ENCODE measurements around the gene FLVCR2. TPM values are rescaled to one million over a fixed set of nuclear protein-coding genes. Genes with fewer than 3 reads are reported as not detected.

The FLVCR2 gene
- total RNA-seq, 2 experiments from 2014 or later = 0.71 to 2.3 TPM

GRCh38 chr14:75649773-75650172 lies 71.4 kb downstream of the FLVCR2 start:
- intact Hi-C loops (cut with DNase I, micrococcal nuclease) = loop anchor here (5.0 to 10.0 kb wide), 2 partner anchors 135 to 517 kb away; no protein-coding TSS in a partner anchor
- H3K36me3 ChIP-seq (ENCODE audit: insufficient read depth, low read length) = peaks cover 56% of the 10 kb centered on the region
- H3K4me1 Mint-ChIP-seq (ENCODE audit: low read depth) = peaks cover 3% of the 10 kb centered on the region
- H3K9me3 ChIP-seq (ENCODE audit: control insufficient read depth in 1 of 2, insufficient read depth in 1 of 2, low read length in 2 of 2) = no peaks in the 10 kb centered on the region
- no peaks in the 10 kb centered on the region for H3K27me3 ChIP-seq (ENCODE audit: control insufficient read depth in 1 of 2, insufficient read depth in 2 of 2, low read length in 2 of 2)
- no peaks in the 10 kb centered on the region for H3K9me3 Mint-ChIP-seq
- H3K4me1 ChIP-seq (ENCODE audit: insufficient read depth, low read length) = peaks cover 2% of the 10 kb centered on the region
- peaks cover 84% of the 10 kb centered on the region for H3K36me3 Mint-ChIP-seq (ENCODE audit: low read depth)
- no peaks in the 10 kb centered on the region for H3K27me3 Mint-ChIP-seq
- ChIA-PET POLR2A (interaction anchor here (0.7 kb wide), 1 partner anchor 11 kb away, joined by 4 read pairs; the partner anchor contains the start of genes ERG28 and TTLL5), CTCF (interaction anchor here (1.7 kb wide), 1 partner anchor 72 kb away, joined by 8 read pairs; no protein-coding TSS in a partner anchor)
- H3K27ac ChIP-seq (ENCODE audit: low read depth in 1 of 2, low read length in 2 of 2) = no peak overlapping the region
- DNase-seq (no peak), ATAC-seq (ENCODE audit: poor library complexity) (no peak)
- no peak overlapping the region for H3K4me3 Mint-ChIP-seq
- H3K4me3 ChIP-seq (ENCODE audit: low read length) = no peak overlapping the region
- H3K27ac Mint-ChIP-seq = no peak overlapping the region
- TF ChIP-seq, protein P1, sequence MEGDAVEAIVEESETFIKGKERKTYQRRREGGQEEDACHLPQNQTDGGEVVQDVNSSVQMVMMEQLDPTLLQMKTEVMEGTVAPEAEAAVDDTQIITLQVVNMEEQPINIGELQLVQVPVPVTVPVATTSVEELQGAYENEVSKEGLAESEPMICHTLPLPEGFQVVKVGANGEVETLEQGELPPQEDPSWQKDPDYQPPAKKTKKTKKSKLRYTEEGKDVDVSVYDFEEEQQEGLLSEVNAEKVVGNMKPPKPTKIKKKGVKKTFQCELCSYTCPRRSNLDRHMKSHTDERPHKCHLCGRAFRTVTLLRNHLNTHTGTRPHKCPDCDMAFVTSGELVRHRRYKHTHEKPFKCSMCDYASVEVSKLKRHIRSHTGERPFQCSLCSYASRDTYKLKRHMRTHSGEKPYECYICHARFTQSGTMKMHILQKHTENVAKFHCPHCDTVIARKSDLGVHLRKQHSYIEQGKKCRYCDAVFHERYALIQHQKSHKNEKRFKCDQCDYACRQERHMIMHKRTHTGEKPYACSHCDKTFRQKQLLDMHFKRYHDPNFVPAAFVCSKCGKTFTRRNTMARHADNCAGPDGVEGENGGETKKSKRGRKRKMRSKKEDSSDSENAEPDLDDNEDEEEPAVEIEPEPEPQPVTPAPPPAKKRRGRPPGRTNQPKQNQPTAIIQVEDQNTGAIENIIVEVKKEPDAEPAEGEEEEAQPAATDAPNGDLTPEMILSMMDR (IDR thresholded peaks at IDR 0.05) = no peak

GRCh38 chr14:75650253-75651058 lies 72.0 kb downstream of the FLVCR2 start:
- Histone ChIP-seq H3K4me3 (ENCODE audit: low read length) (no peak overlapping the region), H3K36me3 (ENCODE audit: insufficient read depth, low read length) (peaks cover 62% of the 10 kb centered on the region), H3K4me1 (ENCODE audit: insufficient read depth, low read length) (peaks cover 2% of the 10 kb centered on the region), H3K27me3 (ENCODE audit: control insufficient read depth in 1 of 2, insufficient read depth in 2 of 2, low read length in 2 of 2) (no peaks in the 10 kb centered on the region), H3K27ac (ENCODE audit: low read depth in 1 of 2, low read length in 2 of 2) (no peak overlapping the region), H3K9me3 (ENCODE audit: control insufficient read depth in 1 of 2, insufficient read depth in 1 of 2, low read length in 2 of 2) (no peaks in the 10 kb centered on the region)
- ATAC-seq (ENCODE audit: poor library complexity) (no peak), DNase-seq (no peak)
- Mint-ChIP-seq H3K27me3 (no peaks in the 10 kb centered on the region), H3K4me3 (no peak overlapping the region), H3K9me3 (no peaks in the 10 kb centered on the region), H3K27ac (no peak overlapping the region), H3K4me1 (ENCODE audit: low read depth) (peaks cover 3% of the 10 kb centered on the region), H3K36me3 (ENCODE audit: low read depth) (peaks cover 91% of the 10 kb centered on the region)
- TF ChIP-seq, protein P1 (IDR thresholded peaks at IDR 0.05) = no peak
- intact Hi-C loops (cut with DNase I, micrococcal nuclease) = loop anchor here (5.0 to 10.0 kb wide), 2 partner anchors 136 to 518 kb away; no protein-coding TSS in a partner anchor
- POLR2A ChIA-PET = no interaction called here
- CTCF ChIA-PET = interaction anchor here (1.7 kb wide), 1 partner anchor 73 kb away, joined by 8 read pairs; no protein-coding TSS in a partner anchor

DNA sequence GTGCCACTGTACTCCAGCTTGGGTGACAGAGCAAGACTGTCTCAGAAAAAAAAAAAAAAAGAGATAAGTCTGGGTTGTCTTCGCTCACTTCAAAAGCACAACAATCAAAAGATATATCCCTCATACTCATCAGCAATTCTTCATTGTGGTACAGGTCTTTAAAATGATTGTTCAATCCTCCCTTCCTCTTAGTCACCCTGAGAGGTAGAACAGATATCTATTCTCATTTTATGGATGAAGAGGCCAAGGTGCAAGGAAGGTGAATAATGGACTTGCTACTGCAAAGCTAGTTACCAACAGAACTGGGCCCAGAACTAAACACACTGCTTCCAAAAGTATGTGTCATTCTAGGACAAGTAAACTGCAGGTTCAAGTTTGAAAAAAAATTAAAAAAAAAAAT lies 75.1 kb downstream of the FLVCR2 start:
- no peak for ATAC-seq (ENCODE audit: poor library complexity)

More for the DNA sequence above, 75.1 kb downstream of the FLVCR2 start:
- Histone ChIP-seq H3K36me3 (ENCODE audit: insufficient read depth, low read length) (peaks cover 83% of the 10 kb centered on the region), H3K27me3 (ENCODE audit: control insufficient read depth in 1 of 2, insufficient read depth in 2 of 2, low read length in 2 of 2) (no peaks in the 10 kb centered on the region), H3K9me3 (ENCODE audit: control insufficient read depth in 1 of 2, insufficient read depth in 1 of 2, low read length in 2 of 2) (no peaks in the 10 kb centered on the region), H3K27ac (ENCODE audit: low read depth in 1 of 2, low read length in 2 of 2) (no peak overlapping the region), H3K4me1 (ENCODE audit: insufficient read depth, low read length) (peaks cover 2% of the 10 kb centered on the region), H3K4me3 (ENCODE audit: low read length) (no peak overlapping the region)
- TF ChIP-seq, protein P1 (IDR thresholded peaks at IDR 0.05) = no peak
- no peak overlapping the region for H3K27ac Mint-ChIP-seq
- H3K9me3 Mint-ChIP-seq = no peaks in the 10 kb centered on the region
- no peaks in the 10 kb centered on the region for H3K27me3 Mint-ChIP-seq
- POLR2A ChIA-PET = interaction anchor here (1.6 to 3.1 kb wide), 2 partner anchors 17 to 76 kb away, joined by 4 to 23 read pairs; partner anchors contain the start of gene FLVCR2
- H3K4me1 Mint-ChIP-seq (ENCODE audit: low read depth) = peaks cover 14% of the 10 kb centered on the region
- H3K4me3 Mint-ChIP-seq = no peak overlapping the region
- intact Hi-C loops (cut with DNase I, micrococcal nuclease) = loop anchor here (5.0 to 10.0 kb wide), 2 partner anchors 139 to 521 kb away; no protein-coding TSS in a partner anchor
- DNase-seq = no peak
- H3K36me3 Mint-ChIP-seq (ENCODE audit: low read depth) = peaks cover 81% of the 10 kb centered on the region
- CTCF ChIA-PET = interaction anchor here (0.6 to 5.8 kb wide), 15 partner anchors 16 to 1925 kb away, joined by 3 to 47 read pairs (median 4); partner anchors contain the start of genes FLVCR2 and TGFB3
